GM12875 (cell line): ENCODE data around the gene SRPX.

Source experiments
- H3K4me3 ChIP-seq: one replicate; pipeline ENCODE4 v1.5.1; 2011; ENCODE audit warnings: low read depth, low read length, control low read depth
- TF ChIP-seq, protein P1 (sequence below): IDR thresholded peaks from 2 replicates; pipeline ENCODE4 v1.5.1; 2011; ENCODE audit warnings: low read depth, mild to moderate bottlenecking, control low read depth, inconsistent platforms, low read length, moderate library complexity, borderline replicate concordance; ENCODE audit not compliant: insufficient read depth

Gene SRPX

DNA sequence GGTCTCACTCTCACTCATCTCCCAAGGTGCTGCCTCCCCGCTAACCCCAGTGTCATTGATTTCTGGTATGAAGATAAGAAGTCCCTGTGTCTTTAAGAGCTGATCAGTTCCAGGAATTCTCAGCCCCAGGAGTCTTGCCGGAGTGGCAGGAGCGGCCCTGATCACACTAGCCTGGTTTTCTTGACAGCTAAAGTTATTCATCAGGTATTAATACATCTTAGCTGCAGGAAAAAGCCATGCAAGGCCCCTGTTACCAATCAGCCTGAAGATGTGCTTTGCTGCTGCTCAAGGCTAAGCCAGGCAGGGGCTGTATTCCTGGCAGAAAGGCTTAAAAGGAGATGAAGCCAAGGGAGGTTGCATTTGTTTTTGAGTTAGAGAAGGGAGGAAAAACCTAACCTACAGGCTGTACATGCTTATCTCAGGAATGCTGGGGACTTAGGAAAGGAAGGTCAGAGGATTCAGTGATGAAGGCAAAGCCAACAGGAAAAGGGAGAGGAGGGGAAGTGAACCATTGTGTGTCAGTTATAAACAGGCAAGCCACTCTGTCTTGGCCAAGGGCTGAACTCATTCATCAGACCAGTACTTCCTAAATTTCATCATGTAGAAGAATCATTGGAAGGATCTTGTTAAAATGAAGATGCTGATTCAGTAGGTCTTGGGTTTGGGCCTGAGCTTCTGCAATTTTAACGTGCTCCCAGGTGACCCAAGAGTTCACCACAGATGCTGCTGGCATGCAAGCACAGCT lies 8.6 kb downstream of the SRPX start:
- TF ChIP-seq, protein P1, sequence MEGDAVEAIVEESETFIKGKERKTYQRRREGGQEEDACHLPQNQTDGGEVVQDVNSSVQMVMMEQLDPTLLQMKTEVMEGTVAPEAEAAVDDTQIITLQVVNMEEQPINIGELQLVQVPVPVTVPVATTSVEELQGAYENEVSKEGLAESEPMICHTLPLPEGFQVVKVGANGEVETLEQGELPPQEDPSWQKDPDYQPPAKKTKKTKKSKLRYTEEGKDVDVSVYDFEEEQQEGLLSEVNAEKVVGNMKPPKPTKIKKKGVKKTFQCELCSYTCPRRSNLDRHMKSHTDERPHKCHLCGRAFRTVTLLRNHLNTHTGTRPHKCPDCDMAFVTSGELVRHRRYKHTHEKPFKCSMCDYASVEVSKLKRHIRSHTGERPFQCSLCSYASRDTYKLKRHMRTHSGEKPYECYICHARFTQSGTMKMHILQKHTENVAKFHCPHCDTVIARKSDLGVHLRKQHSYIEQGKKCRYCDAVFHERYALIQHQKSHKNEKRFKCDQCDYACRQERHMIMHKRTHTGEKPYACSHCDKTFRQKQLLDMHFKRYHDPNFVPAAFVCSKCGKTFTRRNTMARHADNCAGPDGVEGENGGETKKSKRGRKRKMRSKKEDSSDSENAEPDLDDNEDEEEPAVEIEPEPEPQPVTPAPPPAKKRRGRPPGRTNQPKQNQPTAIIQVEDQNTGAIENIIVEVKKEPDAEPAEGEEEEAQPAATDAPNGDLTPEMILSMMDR: no peak
- H3K4me3 ChIP-seq: no peak overlapping the region

DNA sequence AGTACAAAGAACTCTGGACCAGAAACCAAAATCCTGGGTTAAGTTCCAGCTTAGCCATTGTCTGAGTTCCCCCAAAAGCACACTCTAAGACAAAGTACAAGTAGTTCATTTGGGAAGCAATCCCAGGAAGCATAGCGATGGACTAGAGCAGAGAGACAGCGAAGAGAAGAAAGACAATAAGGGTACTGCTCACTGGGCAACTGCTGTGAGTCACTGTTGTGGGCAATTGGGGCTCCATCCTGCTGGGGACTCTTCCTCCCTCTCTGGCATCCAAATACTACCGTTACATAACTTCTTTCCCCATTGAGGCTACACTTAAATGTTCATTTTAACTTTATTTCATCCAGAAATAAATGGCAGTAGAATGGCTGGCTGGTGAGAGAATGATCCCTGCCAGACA lies 14.1 kb downstream of the SRPX start:
- TF ChIP-seq, protein P1: no peak

DNA sequence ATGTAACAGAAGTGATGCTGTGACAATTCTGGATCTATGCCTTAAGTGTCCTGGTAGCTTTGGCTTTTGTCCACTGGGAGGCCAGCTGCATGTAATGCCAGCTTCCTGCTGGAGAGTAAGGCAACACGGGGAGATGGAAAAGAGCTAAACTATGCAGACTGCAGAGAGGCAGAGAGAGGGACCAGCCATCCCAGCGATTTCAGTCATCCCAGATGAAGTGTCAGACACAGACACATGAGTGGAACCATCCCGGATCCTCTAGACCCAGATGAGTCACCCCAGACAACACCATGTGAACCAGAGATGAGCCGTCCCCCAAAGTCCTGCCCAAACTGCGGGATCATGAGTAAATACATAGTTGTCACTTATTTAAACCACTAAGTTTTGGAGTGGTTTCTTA lies 14.6 kb downstream of the SRPX start:
- TF ChIP-seq, protein P1: no peak
- no peak overlapping the region for H3K4me3 ChIP-seq

More for the DNA sequence above, 14.1 kb downstream of the SRPX start:
- H3K4me3 ChIP-seq: no peak overlapping the region

DNA sequence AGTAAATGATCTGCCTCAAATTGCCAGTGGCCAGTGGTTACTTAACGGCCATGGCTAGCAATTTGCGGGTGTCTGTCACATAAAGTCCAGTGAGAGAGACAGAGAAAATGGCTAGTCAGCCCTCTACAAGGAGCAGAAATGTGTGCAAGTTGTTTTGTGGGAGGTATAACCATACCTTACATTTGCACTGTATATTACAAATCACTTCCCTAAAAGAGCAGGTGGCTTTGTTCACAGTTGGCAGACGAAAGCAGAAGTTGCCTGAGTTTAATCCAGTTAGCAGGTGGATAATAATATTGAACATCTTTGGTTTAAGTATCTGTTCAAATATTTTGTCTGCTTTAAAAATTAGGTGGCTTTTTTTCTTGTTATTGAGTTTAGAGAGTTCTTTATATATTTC lies 15.6 kb downstream of the SRPX start:
- H3K4me3 ChIP-seq: no peak overlapping the region
- TF ChIP-seq, protein P1: no peak

DNA sequence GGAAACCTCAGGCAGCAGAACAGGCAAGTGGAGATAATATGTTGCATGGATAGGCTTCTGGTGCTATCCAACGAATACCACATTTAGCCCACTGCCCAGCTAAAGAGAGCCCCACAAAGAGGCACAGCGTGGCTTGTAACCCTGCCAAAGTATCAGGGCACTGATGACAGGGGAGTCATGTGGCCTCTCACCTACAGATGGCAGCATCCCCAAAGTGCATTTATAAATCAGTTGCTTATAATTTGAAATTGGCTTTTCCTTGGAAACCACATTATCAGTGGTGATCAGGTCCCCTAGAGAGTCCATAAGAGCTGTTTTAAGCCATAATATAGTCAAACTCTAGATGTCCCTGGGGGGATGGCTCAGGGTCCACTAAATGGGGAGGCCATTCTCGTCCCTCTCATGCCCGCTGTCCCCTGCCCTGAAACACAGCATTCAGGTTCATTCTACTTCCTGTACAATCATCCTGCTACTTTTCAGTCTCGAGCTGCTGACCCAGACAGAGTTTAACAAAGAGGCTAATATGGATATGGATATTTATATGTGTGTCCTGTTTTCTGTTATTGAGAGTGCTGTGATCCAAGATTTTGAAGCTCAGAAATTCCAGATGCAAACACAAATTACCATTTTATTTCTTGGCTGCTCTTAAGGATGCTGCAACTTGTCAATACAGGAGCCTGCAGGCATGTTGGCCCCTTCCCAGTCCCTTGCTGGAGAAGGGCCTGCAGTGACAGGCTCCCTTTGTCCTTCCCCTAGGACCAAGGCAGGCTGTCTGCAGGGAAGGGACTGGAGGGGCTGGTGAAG lies 28.5 kb downstream of the SRPX start:
- TF ChIP-seq, protein P1: peak; percentile 60
- no peak overlapping the region for H3K4me3 ChIP-seq

DNA sequence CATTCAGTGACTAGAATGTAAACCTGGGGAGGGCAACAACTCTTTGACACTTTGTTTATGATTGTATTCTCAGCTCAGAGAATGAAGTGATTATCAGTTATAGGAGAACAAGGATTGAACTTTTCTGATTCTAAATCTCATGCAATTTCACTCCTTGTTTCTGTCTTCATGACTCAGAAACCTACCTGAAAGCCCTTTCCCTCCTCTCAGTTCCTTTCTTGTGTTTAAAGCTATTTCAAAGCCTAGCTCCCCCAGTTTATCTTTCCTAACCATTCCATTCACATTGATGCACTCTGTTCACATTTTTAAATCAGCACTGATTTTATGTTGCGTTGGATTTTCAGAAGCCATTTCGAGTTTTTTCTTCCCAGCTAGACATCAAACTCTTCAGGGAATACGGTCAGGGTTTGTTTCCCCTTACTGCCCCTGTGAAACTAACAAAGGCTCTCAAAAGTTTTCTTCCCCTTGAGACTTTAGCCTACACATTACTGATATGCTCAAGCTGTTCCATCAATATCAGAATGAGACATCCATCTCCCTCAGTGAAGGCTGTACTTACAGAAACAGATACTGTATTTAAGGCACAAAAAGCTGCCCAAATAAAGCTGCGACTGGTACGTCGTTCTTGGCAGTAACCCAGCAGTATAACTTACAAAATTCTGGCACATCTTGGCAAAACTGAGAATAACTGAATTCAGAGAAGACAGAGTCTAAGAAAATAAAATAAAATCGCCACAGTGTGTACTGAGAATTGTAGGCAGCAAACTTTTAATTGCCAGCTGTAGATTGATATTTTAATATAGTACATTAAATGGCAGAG lies 31.0 kb downstream of the SRPX start:
- TF ChIP-seq, protein P1: no peak
- no peak overlapping the region for H3K4me3 ChIP-seq
